ENCODE results near the gene CAPNS1. TPM values are rescaled to one million over a fixed set of nuclear protein-coding genes. Genes with fewer than 3 reads are reported as not detected.

The CAPNS1 gene
- polyA plus RNA-seq, 3 donors: 239 to 740 (median 282) TPM

DNA sequence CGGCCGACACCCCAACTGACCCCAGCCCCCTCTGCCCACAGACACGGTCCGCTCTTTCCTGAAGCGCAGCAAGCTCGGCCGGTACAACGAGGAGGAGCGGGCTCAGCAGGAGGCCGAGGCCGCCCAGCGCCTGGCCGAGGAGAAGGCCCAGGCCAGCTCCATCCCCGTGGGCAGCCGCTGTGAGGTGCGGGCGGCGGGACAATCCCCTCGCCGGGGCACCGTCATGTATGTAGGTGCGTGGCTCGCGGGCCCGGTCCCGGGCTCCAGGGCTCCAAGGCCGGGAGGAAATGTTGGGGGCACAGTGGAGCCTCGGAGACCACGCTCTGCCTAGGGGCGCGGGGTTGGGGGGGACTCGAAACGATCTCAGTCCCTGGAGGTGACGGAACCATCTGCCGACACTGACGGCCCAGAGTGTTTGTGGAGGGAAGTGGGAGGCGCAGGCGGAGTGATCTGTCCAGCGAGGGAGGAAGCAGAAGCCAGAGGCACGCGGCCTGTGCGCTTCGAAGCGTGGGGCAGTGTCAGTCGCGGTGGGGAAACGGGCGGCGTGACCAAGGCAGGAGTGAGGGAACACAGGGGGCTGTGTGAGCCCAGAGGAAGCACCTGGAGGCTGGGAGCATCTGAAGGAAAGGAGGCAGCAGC, 18.3 kb upstream of the CAPNS1 start:
- Mint-ChIP-seq H3K36me3 (peaks cover 78 to 93% of the 10 kb centered on the region in 2 donors), H3K27me3 (ENCODE audit: low read depth in 3 of 3) (peaks cover 0 to 1% (median 0%) of the 10 kb centered on the region in 3 donors), H3K4me3 (no peak overlapping the region), H3K9me3 (no peaks in the 10 kb centered on the region), H3K27ac (peak overlapping the region in 1 of 7 donors; percentile 37), H3K4me1 (peaks cover 6% of the 10 kb centered on the region)
- no peaks in the 10 kb centered on the region for H3K27me3 ChIP-seq (ENCODE audit: control insufficient read depth in 2 of 2, insufficient read depth in 2 of 2, low read length in 2 of 2)
- peaks cover under 1% of the 10 kb centered on the region for H4K20me1 ChIP-seq (ENCODE audit: insufficient read depth, low read length)
- peaks cover 0 to 4% of the 10 kb centered on the region in 2 donors for H3K4me1 ChIP-seq (ENCODE audit: control insufficient read depth in 1 of 2, insufficient read depth in 2 of 2, low read length in 2 of 2)
- no peak overlapping the region for H2AFZ ChIP-seq (ENCODE audit: insufficient read depth, low read depth, low read length, poor library complexity, severe bottlenecking)
- no peaks in the 10 kb centered on the region for H3K9me3 ChIP-seq (replicated peaks in 1 of 2; ENCODE audit: control insufficient read depth in 1 of 2, insufficient read depth in 1 of 2, low read length in 2 of 2)
- intact Hi-C loops (cut with micrococcal nuclease): no loop called here
- H3K36me3 ChIP-seq (replicated peaks in 1 of 2; ENCODE audit: control insufficient read depth in 1 of 2, insufficient read depth in 2 of 2, low read length in 2 of 2): peaks cover 52 to 84% of the 10 kb centered on the region in 2 donors
- no peak overlapping the region for H3K4me3 ChIP-seq (replicated peaks in 1 of 3; ENCODE audit: low read depth in 2 of 3, low read length in 3 of 3)
- H3K27ac ChIP-seq (ENCODE audit: low read depth in 1 of 2, low read length in 2 of 2): no peak overlapping the region
- H3K4me2 ChIP-seq (replicated peaks; ENCODE audit: extremely low read depth, low read length, poor library complexity, severe bottlenecking): no peak overlapping the region
- no peak overlapping the region for H3K9ac ChIP-seq (ENCODE audit: insufficient read depth, low read length, poor library complexity, severe bottlenecking)
- WGBS (ENCODE audit: insufficient coverage): 91% methylated on average over 49 of the region's 49 CpGs
- peaks cover 10% of the 10 kb centered on the region for H3K79me2 ChIP-seq (ENCODE audit: insufficient read depth, low read length)
- TF ChIP-seq, protein P1, sequence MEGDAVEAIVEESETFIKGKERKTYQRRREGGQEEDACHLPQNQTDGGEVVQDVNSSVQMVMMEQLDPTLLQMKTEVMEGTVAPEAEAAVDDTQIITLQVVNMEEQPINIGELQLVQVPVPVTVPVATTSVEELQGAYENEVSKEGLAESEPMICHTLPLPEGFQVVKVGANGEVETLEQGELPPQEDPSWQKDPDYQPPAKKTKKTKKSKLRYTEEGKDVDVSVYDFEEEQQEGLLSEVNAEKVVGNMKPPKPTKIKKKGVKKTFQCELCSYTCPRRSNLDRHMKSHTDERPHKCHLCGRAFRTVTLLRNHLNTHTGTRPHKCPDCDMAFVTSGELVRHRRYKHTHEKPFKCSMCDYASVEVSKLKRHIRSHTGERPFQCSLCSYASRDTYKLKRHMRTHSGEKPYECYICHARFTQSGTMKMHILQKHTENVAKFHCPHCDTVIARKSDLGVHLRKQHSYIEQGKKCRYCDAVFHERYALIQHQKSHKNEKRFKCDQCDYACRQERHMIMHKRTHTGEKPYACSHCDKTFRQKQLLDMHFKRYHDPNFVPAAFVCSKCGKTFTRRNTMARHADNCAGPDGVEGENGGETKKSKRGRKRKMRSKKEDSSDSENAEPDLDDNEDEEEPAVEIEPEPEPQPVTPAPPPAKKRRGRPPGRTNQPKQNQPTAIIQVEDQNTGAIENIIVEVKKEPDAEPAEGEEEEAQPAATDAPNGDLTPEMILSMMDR (IDR thresholded peaks at IDR 0.05): no peak
- no peak for DNase-seq

GRCh38 chr19:36125557-36125956, 14.3 kb upstream of the CAPNS1 start:
- WGBS (ENCODE audit: insufficient coverage): 94% methylated on average over 9 of the region's 9 CpGs
- peaks cover 45 to 54% of the 10 kb centered on the region in 2 donors for H3K36me3 Mint-ChIP-seq
- H3K4me3 ChIP-seq (replicated peaks in 1 of 3; ENCODE audit: low read depth in 2 of 3, low read length in 3 of 3): no peak overlapping the region
- no peak for DNase-seq
- peaks cover 0 to 3% (median 0%) of the 10 kb centered on the region in 7 donors for H3K9me3 Mint-ChIP-seq
- intact Hi-C loops (cut with micrococcal nuclease): no loop called here
- no peak overlapping the region for H3K9ac ChIP-seq (ENCODE audit: insufficient read depth, low read length, poor library complexity, severe bottlenecking)
- no peak overlapping the region for H2AFZ ChIP-seq (ENCODE audit: insufficient read depth, low read depth, low read length, poor library complexity, severe bottlenecking)
- TF ChIP-seq, protein P1 (IDR thresholded peaks at IDR 0.05): no peak
- no peak overlapping the region for H3K4me2 ChIP-seq (replicated peaks; ENCODE audit: extremely low read depth, low read length, poor library complexity, severe bottlenecking)
- no peaks in the 10 kb centered on the region for H4K20me1 ChIP-seq (ENCODE audit: insufficient read depth, low read length)
- no peaks in the 10 kb centered on the region for H3K27me3 ChIP-seq (ENCODE audit: control insufficient read depth in 2 of 2, insufficient read depth in 2 of 2, low read length in 2 of 2)
- H3K27me3 Mint-ChIP-seq (ENCODE audit: low read depth in 3 of 3): peaks cover 0 to 1% (median 0%) of the 10 kb centered on the region in 3 donors
- H3K36me3 ChIP-seq (replicated peaks in 1 of 2; ENCODE audit: control insufficient read depth in 1 of 2, insufficient read depth in 2 of 2, low read length in 2 of 2): peaks cover 33 to 56% of the 10 kb centered on the region in 2 donors
- H3K27ac Mint-ChIP-seq: peak overlapping the region in 2 of 7 donors; percentile 6 to 15
- no peak overlapping the region for H3K27ac ChIP-seq (ENCODE audit: low read depth in 1 of 2, low read length in 2 of 2)
- peaks cover 19% of the 10 kb centered on the region for H3K4me1 Mint-ChIP-seq
- H3K79me2 ChIP-seq (ENCODE audit: insufficient read depth, low read length): peaks cover 4% of the 10 kb centered on the region
- H3K4me1 ChIP-seq (ENCODE audit: control insufficient read depth in 1 of 2, insufficient read depth in 2 of 2, low read length in 2 of 2): peaks cover 29 to 35% of the 10 kb centered on the region in 2 donors
- no peaks in the 10 kb centered on the region for H3K9me3 ChIP-seq (replicated peaks in 1 of 2; ENCODE audit: control insufficient read depth in 1 of 2, insufficient read depth in 1 of 2, low read length in 2 of 2)
- H3K4me3 Mint-ChIP-seq: no peak overlapping the region
